OCI-M1 (cell line): ENCODE results near the gene SAV1.

Experiments
- DNase-seq: peaks from one replicate; lab custom pipeline; 2025; lab: John Stamatoyannopoulos, UW

Gene SAV1

DNA sequence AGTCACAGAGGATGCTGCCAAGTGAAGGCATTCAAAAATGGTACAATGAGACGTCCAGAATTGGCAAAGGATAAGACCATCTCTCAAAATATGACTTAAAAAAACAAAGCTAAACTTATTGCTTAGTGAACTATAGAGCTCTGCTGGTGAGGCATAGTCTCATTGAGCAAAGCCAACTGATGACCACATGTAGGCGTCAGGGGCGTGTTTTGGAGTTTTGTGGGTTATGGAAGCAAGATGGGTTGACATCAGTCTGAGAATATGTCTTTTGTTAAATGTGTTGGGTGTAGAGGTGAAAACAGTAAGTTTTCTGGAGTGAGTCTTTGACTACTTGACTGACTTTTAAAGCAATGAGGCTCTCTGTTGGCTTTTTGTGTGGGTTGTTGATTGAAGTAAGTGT lies 60.9 kb downstream of the SAV1 start:
- DNase-seq, result no peak

DNA sequence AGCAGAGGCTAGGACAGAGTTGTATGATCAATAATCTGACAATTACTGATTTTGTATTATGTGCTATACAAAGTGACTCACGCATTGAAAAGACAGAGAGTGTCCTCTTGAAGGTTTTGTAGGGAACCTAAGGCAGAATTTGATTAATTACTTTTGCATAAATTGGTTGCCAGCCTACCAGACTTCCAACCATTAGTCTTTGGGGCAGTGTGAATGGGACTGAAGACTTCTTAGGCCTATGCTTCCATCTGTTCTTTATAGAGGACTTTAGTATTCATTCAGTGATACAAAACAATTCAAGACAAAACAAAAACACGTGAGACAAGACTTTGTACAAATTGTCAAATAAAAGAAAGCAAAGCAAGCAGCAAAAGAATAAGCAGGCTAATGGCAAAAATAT lies 61.6 kb downstream of the SAV1 start:
- no peak for DNase-seq

DNA sequence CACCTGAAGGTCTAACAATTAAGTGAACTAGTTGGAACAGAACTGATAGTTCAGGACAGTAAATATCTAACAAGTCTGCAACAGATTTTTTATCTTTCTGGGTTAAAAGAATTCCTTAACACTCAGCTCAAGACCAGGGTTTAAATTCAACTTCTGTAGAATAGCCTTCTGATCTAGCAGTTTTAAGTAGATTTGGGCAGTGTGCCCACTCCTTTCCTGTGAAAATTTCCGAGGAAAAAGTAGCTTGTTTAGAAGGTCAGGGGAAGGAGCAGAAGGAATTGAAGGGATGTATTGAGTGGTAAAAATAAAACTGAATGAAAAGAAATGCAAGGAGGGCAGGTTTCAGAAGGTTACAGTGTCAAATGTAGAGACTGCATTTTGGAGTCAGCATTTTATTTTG lies 62.3 kb downstream of the SAV1 start:
- no peak for DNase-seq

DNA sequence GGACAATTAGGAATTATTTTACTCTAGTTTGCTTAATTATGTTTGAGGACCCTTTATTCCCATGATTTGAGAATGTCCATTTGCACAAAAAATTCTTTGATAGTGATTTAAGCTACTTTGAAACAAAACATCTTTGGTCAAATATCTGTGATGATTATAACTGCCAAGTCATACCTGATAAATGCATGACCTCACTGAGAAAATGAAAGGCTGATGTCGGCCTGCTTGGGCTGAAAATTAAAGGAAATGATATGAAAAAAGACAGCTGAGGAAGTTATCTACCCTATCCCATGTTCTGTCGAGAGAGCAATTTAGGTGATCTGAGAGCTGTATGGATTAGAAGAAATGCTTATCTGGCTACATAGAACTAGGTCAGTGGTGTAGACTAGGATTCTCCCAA lies 64.5 kb downstream of the SAV1 start:
- DNase-seq, result peak; percentile 27

DNA sequence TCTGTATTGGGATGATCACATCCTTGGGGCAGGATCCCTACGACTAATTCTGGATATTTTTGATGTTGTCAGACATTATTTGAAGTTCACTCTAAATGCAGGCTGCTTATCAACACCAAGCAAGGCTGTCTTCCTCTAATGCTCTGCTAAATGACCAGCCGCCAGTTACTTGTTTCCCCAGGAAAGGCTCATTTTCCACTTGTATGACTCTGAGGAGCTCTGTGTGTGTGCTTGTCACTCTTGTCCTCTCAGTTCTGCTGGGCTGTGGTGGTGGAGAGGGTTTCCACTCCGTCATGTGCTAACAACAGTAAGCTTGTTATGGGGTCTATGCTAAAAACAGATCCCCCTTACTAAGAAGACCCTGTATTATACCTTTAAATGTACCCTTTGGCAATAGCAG lies 66.1 kb downstream of the SAV1 start:
- no peak for DNase-seq

DNA sequence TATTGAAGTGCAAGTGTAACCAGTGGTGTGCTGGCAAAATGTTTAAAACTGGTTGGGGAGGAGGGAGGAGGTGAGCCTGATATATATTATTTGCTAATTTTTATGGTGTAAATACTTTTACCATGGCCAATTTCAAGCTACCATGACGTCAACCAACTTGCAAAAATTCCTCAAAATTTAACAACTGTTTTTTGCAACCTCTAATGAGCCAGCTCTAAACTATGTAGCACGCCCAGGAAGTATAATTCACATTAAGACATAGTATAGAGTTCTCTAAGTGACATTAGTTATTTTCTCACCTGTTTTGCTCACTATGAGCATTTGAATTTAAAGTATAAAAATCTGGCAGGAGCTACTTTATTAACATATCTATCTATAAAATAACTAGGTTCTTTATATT lies 66.7 kb downstream of the SAV1 start:
- DNase-seq, result no peak

DNA sequence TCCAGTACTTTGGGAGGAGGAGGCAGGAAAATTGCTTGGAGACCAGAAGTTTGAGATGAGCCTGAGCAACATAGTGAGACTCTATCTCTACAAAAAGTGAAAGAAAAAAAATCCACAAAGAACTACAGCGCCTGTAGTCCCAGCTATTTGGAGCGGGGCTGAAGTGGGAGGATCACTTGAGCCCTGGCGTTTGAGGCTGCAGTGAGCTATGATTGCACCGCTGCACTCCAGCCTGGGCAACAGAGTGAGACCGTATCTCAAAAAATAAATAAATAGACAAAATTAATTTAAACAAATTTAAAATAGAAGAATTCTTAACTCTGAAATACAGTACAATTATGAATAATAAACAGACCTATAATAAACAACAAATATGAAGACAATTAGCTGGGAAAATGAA lies 67.3 kb downstream of the SAV1 start:
- peak; percentile 60 for DNase-seq

DNA sequence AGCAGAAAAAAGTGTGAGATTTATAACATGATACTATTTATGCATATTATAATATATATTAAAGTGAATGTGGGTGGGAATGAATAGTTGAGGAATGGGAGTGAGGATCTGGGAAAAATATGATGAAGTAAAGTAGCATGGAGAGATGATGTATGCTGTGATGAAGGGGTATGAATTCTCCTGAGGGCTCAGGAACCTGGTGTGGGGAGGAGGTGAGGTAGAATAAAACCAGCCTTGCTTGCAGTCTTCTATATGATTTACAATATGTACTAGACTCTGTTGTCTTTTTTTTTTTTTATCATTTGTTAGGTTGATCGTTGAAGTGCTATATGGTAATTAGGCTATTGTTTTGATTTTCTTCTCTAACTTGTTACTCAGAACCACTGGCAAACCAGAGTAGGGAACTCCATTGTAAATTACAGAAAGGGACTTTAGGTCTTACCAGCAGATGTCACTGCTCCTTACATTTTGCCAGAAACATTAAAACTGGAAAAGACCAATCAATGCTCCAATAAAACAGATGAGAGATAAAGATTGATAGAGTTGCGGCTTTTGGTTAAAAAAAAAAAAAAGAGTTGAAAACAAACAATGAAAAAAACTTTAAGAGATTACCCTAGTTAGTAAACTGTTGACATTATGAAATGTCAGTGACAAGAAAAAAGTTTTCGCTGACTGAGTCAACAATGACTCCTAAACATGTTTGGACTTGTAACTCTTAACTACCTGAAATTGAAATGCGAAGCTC lies 68.2 kb downstream of the SAV1 start:
- peak; percentile 54 for DNase-seq

DNA sequence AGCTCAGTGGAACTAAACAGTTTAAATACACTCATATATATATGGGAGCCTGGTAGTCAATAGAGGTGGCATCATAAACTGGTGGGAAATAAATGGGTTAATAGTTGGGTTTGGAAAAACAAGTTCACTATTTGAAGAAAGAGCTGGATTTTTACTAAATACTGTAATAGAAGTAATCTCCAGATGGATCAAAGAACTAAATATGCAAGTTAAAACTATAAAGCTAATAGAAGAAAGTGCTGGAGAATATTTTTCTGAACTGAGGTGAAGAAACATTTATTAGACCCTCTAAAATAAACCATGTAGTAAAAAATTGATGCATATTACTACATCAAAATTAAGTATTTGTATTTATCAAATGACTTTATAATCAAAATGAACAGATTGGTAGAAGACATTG lies 69.3 kb downstream of the SAV1 start:
- DNase-seq, result no peak

DNA sequence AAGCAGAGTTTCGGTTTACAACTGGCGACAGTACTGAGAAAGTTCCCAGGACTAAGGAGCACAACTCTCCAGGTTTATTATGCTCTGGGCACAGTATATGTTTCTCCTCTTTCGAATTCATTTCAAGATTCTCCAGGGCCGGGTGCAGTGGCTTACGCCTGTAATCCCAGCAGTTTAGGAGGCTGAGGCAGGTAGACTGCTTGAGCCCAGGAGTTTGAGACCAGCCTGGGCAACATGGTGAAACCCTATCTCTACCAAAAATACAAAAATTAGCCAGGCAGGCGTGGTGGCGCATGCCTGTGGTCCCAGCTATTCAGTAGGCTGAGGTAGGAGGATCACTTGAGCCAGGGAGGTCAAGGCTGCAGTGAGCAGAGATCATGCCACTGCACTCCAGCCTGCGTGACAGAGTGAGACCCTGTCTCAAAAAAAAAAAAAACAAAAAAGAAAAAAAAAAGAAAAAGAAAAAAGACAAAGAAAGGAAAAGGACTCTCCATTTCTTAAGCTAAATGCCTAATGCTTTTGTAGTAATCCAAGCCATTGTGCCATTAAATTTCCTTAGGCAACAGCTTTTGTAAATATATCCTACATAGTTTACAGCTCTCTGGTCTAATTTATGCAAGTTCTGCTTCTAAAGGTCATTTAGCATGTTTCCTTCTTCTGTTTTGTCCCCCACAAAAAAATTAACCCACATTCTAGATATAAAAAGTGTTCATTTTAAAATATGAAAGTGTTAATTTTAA lies 73.4 kb downstream of the SAV1 start:
- DNase-seq, result no peak

DNA sequence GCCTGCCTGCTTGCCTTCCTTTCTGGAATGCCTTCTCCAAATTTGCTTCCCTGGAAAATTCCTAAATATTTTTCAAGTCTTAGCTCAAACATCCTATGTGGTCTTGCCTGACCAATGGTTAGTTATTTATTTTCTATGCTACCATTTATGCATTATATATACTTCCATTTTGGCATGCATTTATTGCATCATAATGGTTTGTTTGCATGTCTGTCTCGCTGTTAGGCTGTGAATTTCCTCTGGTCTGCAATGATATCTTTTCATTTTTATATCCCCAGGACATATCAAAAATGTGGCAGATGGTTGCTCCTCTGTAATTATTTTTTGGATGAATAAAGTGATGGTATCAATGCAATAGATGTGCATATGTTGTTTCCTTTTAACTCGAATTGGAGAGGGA lies 77.6 kb downstream of the SAV1 start:
- peak; percentile 11 for DNase-seq
